ENCODE measurements around the gene PPRC1.

DNA sequence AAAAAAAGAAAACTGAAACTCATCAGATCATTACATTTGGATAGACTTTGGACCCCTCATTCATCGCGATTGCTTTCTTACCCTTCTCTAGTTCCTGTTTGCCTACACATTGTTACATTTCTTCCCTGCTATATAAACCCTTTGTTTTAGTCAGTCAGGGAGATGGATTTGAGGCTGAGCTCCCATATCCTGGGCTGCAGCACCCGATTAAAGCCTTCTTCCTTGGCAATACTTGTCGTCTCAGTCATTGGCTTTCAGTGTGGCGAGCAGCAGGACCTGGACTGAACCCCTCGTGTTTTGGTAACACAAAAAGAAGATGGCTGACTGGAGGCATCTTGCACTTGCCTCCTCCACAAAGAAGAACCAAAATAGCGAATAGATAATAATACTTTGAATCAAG, 59.1 kb downstream of the PPRC1 start:
- TF ChIP-seq, protein P1, sequence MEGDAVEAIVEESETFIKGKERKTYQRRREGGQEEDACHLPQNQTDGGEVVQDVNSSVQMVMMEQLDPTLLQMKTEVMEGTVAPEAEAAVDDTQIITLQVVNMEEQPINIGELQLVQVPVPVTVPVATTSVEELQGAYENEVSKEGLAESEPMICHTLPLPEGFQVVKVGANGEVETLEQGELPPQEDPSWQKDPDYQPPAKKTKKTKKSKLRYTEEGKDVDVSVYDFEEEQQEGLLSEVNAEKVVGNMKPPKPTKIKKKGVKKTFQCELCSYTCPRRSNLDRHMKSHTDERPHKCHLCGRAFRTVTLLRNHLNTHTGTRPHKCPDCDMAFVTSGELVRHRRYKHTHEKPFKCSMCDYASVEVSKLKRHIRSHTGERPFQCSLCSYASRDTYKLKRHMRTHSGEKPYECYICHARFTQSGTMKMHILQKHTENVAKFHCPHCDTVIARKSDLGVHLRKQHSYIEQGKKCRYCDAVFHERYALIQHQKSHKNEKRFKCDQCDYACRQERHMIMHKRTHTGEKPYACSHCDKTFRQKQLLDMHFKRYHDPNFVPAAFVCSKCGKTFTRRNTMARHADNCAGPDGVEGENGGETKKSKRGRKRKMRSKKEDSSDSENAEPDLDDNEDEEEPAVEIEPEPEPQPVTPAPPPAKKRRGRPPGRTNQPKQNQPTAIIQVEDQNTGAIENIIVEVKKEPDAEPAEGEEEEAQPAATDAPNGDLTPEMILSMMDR (IDR thresholded peaks at IDR 0.05; ENCODE audit: low read length): no peak
- TF ChIP-seq EZH2 (IDR thresholded peaks at IDR 0.05; ENCODE audit: borderline replicate concordance, low read length): no peak
